GM23338 (cell line): ENCODE results near the gene MPRIP. TPM values are rescaled to one million over a fixed set of nuclear protein-coding genes. Genes with fewer than 3 reads are reported as not detected.

Experiments
- ATAC-seq: fragments of 200-7000 bp; cut with Tn5 transposase; 3 replicates; pipeline ENCODE4 v1.9.1; 2020
- DNase-seq: peaks from one replicate; pipeline ENCODE4 v3.0.0-alpha.2; 2015; ENCODE audit warnings: low spot score
- H2AFZ ChIP-seq: fragments of 200-600 bp; sonication (generic); 2 replicates; pipeline ENCODE4 v1.8.0; 2016; ENCODE audit warnings: antibody characterized with exemption, mild to moderate bottlenecking, moderate library complexity
- H3F3A ChIP-seq: fragments of 200-600 bp; sonication (generic); replicated peaks from 2 replicates; pipeline ENCODE4 v1.8.0; 2017; ENCODE audit warnings: antibody characterized with exemption, mixed run types, low read depth
- H3K27ac ChIP-seq: fragments of 200-600 bp; sonication (generic); 2 replicates; pipeline ENCODE4 v1.6.1; 2016; ENCODE audit warnings: low read depth
- H3K27me3 ChIP-seq: fragments of 200-600 bp; sonication (generic); 2 replicates; pipeline ENCODE4 v1.8.0; 2016; ENCODE audit warnings: mild to moderate bottlenecking, mixed run types, moderate library complexity; ENCODE audit not compliant: insufficient read depth
- H3K36me3 ChIP-seq: fragments of 200-600 bp; sonication (generic); 2 replicates; pipeline ENCODE4 v1.8.0; 2016; ENCODE audit warnings: mild to moderate bottlenecking; ENCODE audit not compliant: insufficient read depth
- H3K4me1 ChIP-seq: fragments of 200-600 bp; sonication (generic); 2 replicates; pipeline ENCODE4 v1.8.0; 2016; ENCODE audit warnings: mild to moderate bottlenecking, moderate library complexity; ENCODE audit not compliant: insufficient read depth
- H3K4me2 ChIP-seq: fragments of 200-600 bp; sonication (generic); 2 replicates; pipeline ENCODE4 v1.7.1; 2017; ENCODE audit warnings: mixed run types
- H3K4me3 ChIP-seq: fragments of 200-600 bp; sonication (generic); 2 replicates; pipeline ENCODE4 v1.6.1; 2016; ENCODE audit warnings: mixed run types
- H3K79me2 ChIP-seq: fragments of 200-600 bp; sonication (generic); replicated peaks from 2 replicates; pipeline ENCODE4 v1.8.0; 2017; ENCODE audit warnings: mild to moderate bottlenecking; ENCODE audit not compliant: insufficient read depth
- H3K9me2 ChIP-seq: fragments of 200-600 bp; sonication (generic); 2 replicates; pipeline ENCODE4 v1.8.0; 2017; ENCODE audit not compliant: insufficient read depth
- H4K20me1 ChIP-seq: fragments of 200-600 bp; sonication (generic); replicated peaks from 2 replicates; pipeline ENCODE4 v1.8.0; 2017; ENCODE audit warnings: mild to moderate bottlenecking; ENCODE audit not compliant: insufficient read depth
- H3K27ac Mint-ChIP-seq: 2 replicates; pipeline ENCODE4 v1.8.0; 2020; ENCODE audit warnings: inconsistent platforms, mild to moderate bottlenecking, moderate library complexity, mixed read lengths
- H3K27me3 Mint-ChIP-seq: 3 replicates; pipeline ENCODE4 v1.8.0; 2022; ENCODE audit warnings: low read depth, mild to moderate bottlenecking, moderate library complexity, mixed read lengths, inconsistent platforms; ENCODE audit not compliant: insufficient read depth, poor library complexity
- H3K36me3 Mint-ChIP-seq: 3 replicates; pipeline ENCODE4 v1.8.0; 2021; ENCODE audit warnings: low read depth, mild to moderate bottlenecking, inconsistent platforms, moderate library complexity, mixed read lengths
- H3K4me1 Mint-ChIP-seq: 3 replicates; pipeline ENCODE4 v1.8.0; 2020; ENCODE audit warnings: mild to moderate bottlenecking, inconsistent platforms, mixed read lengths
- H3K4me3 Mint-ChIP-seq: 3 replicates; pipeline ENCODE4 v1.8.0; 2021; ENCODE audit warnings: moderate library complexity, mild to moderate bottlenecking, inconsistent platforms, mixed read lengths
- H3K9me3 Mint-ChIP-seq: 3 replicates; pipeline ENCODE4 v1.8.0; 2020; ENCODE audit warnings: moderate library complexity, mild to moderate bottlenecking, inconsistent platforms, mixed read lengths
- CREB1 ChIP-seq: fragments of 250-450 bp; sonication (Bioruptor Pico); IDR thresholded peaks from 2 replicates; pipeline ENCODE4 v1.5.0; 2020; ENCODE audit warnings: low read depth, mild to moderate bottlenecking, moderate library complexity
- ETS1 ChIP-seq: IDR thresholded peaks from 2 replicates; pipeline ENCODE4 v1.6.1; 2016; ENCODE audit warnings: antibody characterized with exemption
- EZH2 ChIP-seq: fragments of 200-600 bp; sonication (generic); IDR thresholded peaks from one replicate; pipeline ENCODE4 v1.8.0; 2017; ENCODE audit warnings: antibody characterized with exemption, mild to moderate bottlenecking, low read depth; ENCODE audit not compliant: unreplicated experiment
- EZH2phosphoT487 ChIP-seq: fragments of 200-600 bp; sonication (generic); IDR thresholded peaks from one replicate; pipeline ENCODE4 v1.8.1; 2018; ENCODE audit warnings: antibody characterized with exemption; ENCODE audit not compliant: unreplicated experiment
- JUNB ChIP-seq: IDR thresholded peaks from one replicate; pipeline ENCODE4 v1.6.1; 2016; ENCODE audit warnings: antibody characterized with exemption; ENCODE audit not compliant: unreplicated experiment
- NANOG ChIP-seq: IDR thresholded peaks from 2 replicates; pipeline ENCODE4 v1.6.1; 2016; ENCODE audit warnings: antibody characterized with exemption, borderline replicate concordance
- POLR2AphosphoS5 ChIP-seq: IDR thresholded peaks from 2 replicates; pipeline ENCODE4 v1.6.1; 2016; ENCODE audit warnings: antibody characterized with exemption, low read depth
- STAT1 ChIP-seq: IDR thresholded peaks from one replicate; pipeline ENCODE4 v1.6.1; 2016; ENCODE audit warnings: antibody characterized with exemption; ENCODE audit not compliant: unreplicated experiment
- ZNF114 ChIP-seq: fragments of 250-450 bp; sonication (Bioruptor Pico); IDR thresholded peaks from 2 replicates; pipeline ENCODE4 v1.5.0; 2020; ENCODE audit warnings: mild to moderate bottlenecking, moderate library complexity
- ZNF331 ChIP-seq: fragments of 250-450 bp; sonication (Bioruptor Pico); IDR thresholded peaks from 2 replicates; pipeline ENCODE4 v1.5.0; 2020; ENCODE audit warnings: low read depth, mild to moderate bottlenecking, moderate library complexity
- ZNF462 ChIP-seq: fragments of 250-450 bp; sonication (Bioruptor Pico); IDR thresholded peaks from 2 replicates; pipeline ENCODE4 v1.5.0; 2020; ENCODE audit warnings: mild to moderate bottlenecking, moderate library complexity
- polyA plus RNA-seq: library from polyadenylated mRNA; unstranded; fragments of >200 nt; fragmentation: Nextera tagmentation; extraction: Ambion mirVana; gene quantifications from 2 replicates; pipeline ENCODE4 v1.2.1, GENCODE V29; 2016
- total RNA-seq: library from RNA; depleted of rRNA; stranded (reverse); fragments of >200 nt; shearing (Covaris generic); gene quantifications from 2 replicates; pipeline ENCODE4 v1.2.3, GENCODE V29; 2014
- TF ChIP-seq, protein P1 (sequence below), 2 experiments: fragments of 200-600 bp in 1 of 2; sonication (generic) in 1 of 2; conservative IDR thresholded peaks; 2 replicates each; pipeline versions ENCODE4 v1.5.1 to v1.6.1; 2016 to 2017; ENCODE audit warnings: antibody characterized with exemption in 2 of 2, low read depth in 2 of 2, mild to moderate bottlenecking in 2 of 2, moderate library complexity in 1 of 2
- TF ChIP-seq, protein P2 (sequence below): IDR thresholded peaks from one replicate; pipeline ENCODE4 v1.6.1; 2018; ENCODE audit warnings: antibody characterized with exemption; ENCODE audit not compliant: unreplicated experiment

Gene MPRIP
- total and polyA plus RNA-seq, 2 experiments from 2014 or later = 39.3 to 113 TPM

- no peak for TF ChIP-seq ETS1
- no peak for TF ChIP-seq JUNB
- no peak for TF ChIP-seq POLR2AphosphoS5
- TF ChIP-seq NANOG = no peak
- no peak for TF ChIP-seq ZNF331
- TF ChIP-seq ZNF462 (CRISPR knock-in tag) = no peak
- TF ChIP-seq, protein P1, sequence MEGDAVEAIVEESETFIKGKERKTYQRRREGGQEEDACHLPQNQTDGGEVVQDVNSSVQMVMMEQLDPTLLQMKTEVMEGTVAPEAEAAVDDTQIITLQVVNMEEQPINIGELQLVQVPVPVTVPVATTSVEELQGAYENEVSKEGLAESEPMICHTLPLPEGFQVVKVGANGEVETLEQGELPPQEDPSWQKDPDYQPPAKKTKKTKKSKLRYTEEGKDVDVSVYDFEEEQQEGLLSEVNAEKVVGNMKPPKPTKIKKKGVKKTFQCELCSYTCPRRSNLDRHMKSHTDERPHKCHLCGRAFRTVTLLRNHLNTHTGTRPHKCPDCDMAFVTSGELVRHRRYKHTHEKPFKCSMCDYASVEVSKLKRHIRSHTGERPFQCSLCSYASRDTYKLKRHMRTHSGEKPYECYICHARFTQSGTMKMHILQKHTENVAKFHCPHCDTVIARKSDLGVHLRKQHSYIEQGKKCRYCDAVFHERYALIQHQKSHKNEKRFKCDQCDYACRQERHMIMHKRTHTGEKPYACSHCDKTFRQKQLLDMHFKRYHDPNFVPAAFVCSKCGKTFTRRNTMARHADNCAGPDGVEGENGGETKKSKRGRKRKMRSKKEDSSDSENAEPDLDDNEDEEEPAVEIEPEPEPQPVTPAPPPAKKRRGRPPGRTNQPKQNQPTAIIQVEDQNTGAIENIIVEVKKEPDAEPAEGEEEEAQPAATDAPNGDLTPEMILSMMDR (conservative IDR thresholded peaks at IDR 0.05; ENCODE audit: low read depth in 2 of 2) = no peak
- no peak for TF ChIP-seq EZH2
- no peak for TF ChIP-seq CREB1 (CRISPR knock-in tag)
- TF ChIP-seq STAT1 = no peak
- TF ChIP-seq EZH2phosphoT487 = no peak
- TF ChIP-seq, protein P2, sequence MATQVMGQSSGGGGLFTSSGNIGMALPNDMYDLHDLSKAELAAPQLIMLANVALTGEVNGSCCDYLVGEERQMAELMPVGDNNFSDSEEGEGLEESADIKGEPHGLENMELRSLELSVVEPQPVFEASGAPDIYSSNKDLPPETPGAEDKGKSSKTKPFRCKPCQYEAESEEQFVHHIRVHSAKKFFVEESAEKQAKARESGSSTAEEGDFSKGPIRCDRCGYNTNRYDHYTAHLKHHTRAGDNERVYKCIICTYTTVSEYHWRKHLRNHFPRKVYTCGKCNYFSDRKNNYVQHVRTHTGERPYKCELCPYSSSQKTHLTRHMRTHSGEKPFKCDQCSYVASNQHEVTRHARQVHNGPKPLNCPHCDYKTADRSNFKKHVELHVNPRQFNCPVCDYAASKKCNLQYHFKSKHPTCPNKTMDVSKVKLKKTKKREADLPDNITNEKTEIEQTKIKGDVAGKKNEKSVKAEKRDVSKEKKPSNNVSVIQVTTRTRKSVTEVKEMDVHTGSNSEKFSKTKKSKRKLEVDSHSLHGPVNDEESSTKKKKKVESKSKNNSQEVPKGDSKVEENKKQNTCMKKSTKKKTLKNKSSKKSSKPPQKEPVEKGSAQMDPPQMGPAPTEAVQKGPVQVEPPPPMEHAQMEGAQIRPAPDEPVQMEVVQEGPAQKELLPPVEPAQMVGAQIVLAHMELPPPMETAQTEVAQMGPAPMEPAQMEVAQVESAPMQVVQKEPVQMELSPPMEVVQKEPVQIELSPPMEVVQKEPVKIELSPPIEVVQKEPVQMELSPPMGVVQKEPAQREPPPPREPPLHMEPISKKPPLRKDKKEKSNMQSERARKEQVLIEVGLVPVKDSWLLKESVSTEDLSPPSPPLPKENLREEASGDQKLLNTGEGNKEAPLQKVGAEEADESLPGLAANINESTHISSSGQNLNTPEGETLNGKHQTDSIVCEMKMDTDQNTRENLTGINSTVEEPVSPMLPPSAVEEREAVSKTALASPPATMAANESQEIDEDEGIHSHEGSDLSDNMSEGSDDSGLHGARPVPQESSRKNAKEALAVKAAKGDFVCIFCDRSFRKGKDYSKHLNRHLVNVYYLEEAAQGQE = no peak
- TF ChIP-seq ZNF114 (CRISPR knock-in tag) = no peak
- Histone ChIP-seq H3K4me3 (no peak overlapping the region), H2AFZ (no peak overlapping the region), H3K4me2 (no peak overlapping the region), H3K27ac (no peak overlapping the region), H3K27me3 (no peaks in the 10 kb centered on the region), H3K4me1 (no peaks in the 10 kb centered on the region), H3F3A (no peaks in the 10 kb centered on the region), H4K20me1 (peaks cover 26% of the 10 kb centered on the region), H3K9me2 (no peaks in the 10 kb centered on the region), H3K36me3 (no peaks in the 10 kb centered on the region; the same call in 1 of the 2 replicates), H3K79me2 (peaks cover 86% of the 10 kb centered on the region)
- Mint-ChIP-seq H3K27ac (no peak overlapping the region), H3K36me3 (no peaks in the 10 kb centered on the region), H3K27me3 (peaks cover 5% of the 10 kb centered on the region), H3K4me3 (no peak overlapping the region), H3K4me1 (peaks cover 18% of the 10 kb centered on the region), H3K9me3 (no peaks in the 10 kb centered on the region)
- DNase-seq (no peak), ATAC-seq (no peak)
These were observed 14.8 kb downstream of the MPRIP start for GRCh38 chr17:17057057-17057551.
